Activated naive CD4-positive, alpha-beta T cell treated with anti-CD3 and anti-CD28 coated beads, Interleukin-2, amount 10 ng/mL, durations not matched to agents 7 days and 5 days (primary cell): ENCODE data around the gene CHRM5.
A peak's percentile ranks its signal among the peaks of the same experiment; 100 is the strongest.

ENCODE experiments used
- CTCF ChIA-PET: fragments of 350-600 bp; sonication (Branson Sonifier 250); formaldehyde crosslinking; loops from one replicate; lab custom pipeline; 2021; ENCODE audit warnings: antibody characterized with exemption; lab: Charles Lee
- DNase-seq: peaks from one replicate; pipeline ENCODE4 v3.0.0-alpha.2; 2020
- H3K27ac Mint-ChIP-seq: one replicate; pipeline ENCODE4 v1.8.0; 2021; ENCODE audit warnings: mild to moderate bottlenecking, moderate library complexity, mixed read lengths
- H3K27me3 Mint-ChIP-seq: one replicate; pipeline ENCODE4 v1.8.0; 2021; ENCODE audit warnings: mild to moderate bottlenecking, mixed read lengths
- H3K36me3 Mint-ChIP-seq: one replicate; pipeline ENCODE4 v1.8.0; 2021; ENCODE audit warnings: mixed read lengths
- H3K4me1 Mint-ChIP-seq: one replicate; pipeline ENCODE4 v1.8.0; 2021; ENCODE audit warnings: mixed read lengths
- H3K4me3 Mint-ChIP-seq: one replicate; pipeline ENCODE4 v1.8.0; 2021; ENCODE audit warnings: mild to moderate bottlenecking, moderate library complexity, mixed read lengths
- H3K9me3 Mint-ChIP-seq: one replicate; pipeline ENCODE4 v1.8.0; 2021; ENCODE audit warnings: mixed read lengths

The CHRM5 gene

DNA sequence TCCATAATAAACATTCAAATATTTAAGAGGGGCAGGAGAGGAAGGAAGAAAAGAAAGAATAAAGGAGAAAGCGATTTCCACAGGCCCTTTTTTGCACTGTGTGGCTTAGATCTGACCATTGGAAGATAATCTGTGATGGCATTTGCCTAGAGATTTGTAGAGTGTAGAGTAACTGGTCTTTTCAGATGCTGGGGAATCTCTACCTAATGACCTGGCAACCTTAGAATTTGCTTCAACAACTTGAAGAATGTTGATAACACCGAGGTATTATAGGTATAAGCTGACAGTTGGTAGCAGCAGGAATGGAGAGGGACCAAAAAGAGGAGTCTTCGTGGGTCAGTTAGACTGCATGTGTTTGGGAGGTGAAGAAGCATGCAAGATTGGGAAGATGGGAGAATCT, 91.6 kb downstream of the CHRM5 start:
- no peak overlapping the region for H3K4me3 Mint-ChIP-seq
- H3K4me1 Mint-ChIP-seq = peaks cover 10% of the 10 kb centered on the region
- no peaks in the 10 kb centered on the region for H3K9me3 Mint-ChIP-seq
- H3K27me3 Mint-ChIP-seq = peaks cover 4% of the 10 kb centered on the region
- CTCF ChIA-PET = interaction anchor here (0.7 to 4.8 kb wide), 7 partner anchors 23 to 528 kb away, joined by 3 to 29 read pairs (median 3); partner anchors contain the start of gene EMC4
- no peak overlapping the region for H3K27ac Mint-ChIP-seq
- no peaks in the 10 kb centered on the region for H3K36me3 Mint-ChIP-seq
- no peak for DNase-seq

- CTCF ChIA-PET = interaction anchor here (0.9 to 4.8 kb wide), 3 partner anchors 46 to 523 kb away, joined by 3 to 29 read pairs (median 17); partner anchors contain the start of gene LPCAT4
- Mint-ChIP-seq H3K4me3 (no peak overlapping the region), H3K27ac (no peak overlapping the region), H3K9me3 (no peaks in the 10 kb centered on the region), H3K4me1 (peaks cover 10% of the 10 kb centered on the region), H3K36me3 (no peaks in the 10 kb centered on the region), H3K27me3 (peaks cover 2% of the 10 kb centered on the region)
- DNase-seq = no peak
Measured at GRCh38 chr15:34064438-34064837, 96.1 kb downstream of the CHRM5 start.

DNA sequence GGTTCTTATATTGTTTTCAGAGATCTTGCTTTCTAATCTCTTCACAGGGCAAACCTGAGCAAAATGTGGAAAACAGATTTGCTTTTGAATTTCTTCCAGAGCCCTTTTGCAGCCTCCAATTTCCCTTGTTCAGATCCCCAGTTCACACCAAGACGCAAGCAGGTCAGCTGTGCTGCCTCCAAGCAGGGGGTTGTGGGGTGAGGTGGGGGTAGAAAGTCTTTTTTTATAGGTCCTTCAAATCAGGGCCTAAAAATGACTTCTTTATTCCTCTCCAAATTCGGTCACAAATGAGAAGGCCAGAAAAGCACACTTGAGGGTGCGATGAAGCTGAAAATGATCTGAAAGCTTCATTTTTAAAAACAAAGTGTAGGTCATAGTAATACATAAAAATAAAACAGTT, 97.0 kb downstream of the CHRM5 start:
- H3K4me3 Mint-ChIP-seq = no peak overlapping the region
- DNase-seq = no peak
- no peaks in the 10 kb centered on the region for H3K27me3 Mint-ChIP-seq
- no peak overlapping the region for H3K27ac Mint-ChIP-seq
- peaks cover 10% of the 10 kb centered on the region for H3K4me1 Mint-ChIP-seq
- H3K36me3 Mint-ChIP-seq = no peaks in the 10 kb centered on the region
- CTCF ChIA-PET = interaction anchor here (0.9 kb wide), 1 partner anchor 523 kb away, joined by 3 read pairs; no protein-coding TSS in a partner anchor
- no peaks in the 10 kb centered on the region for H3K9me3 Mint-ChIP-seq

- Mint-ChIP-seq H3K27me3 (no peaks in the 10 kb centered on the region), H3K36me3 (no peaks in the 10 kb centered on the region), H3K9me3 (no peaks in the 10 kb centered on the region), H3K4me1 (peaks cover 10% of the 10 kb centered on the region), H3K27ac (no peak overlapping the region), H3K4me3 (no peak overlapping the region)
- CTCF ChIA-PET = no interaction called here
- DNase-seq = no peak
Measured at GRCh38 chr15:34065941-34066340, 97.6 kb downstream of the CHRM5 start.

DNA sequence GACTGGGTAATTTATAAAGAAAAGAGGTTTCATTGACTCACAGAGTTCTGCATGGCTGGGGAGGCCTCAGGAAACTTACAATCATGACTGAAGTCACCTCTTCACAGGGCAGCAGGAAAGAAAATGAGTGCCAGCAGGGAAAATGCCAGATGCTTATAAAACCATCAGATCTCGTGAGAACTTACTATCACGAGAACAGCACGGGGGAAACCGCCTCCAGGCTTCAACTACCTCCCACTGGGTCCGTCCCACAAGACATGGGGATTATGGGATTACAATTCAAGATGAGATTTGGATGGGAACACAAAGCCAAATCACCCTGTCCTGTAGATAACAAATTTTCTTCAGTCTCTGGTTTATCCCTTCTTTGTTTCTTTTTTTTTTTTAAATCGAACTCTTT, 101.7 kb downstream of the CHRM5 start:
- no peaks in the 10 kb centered on the region for H3K4me1 Mint-ChIP-seq
- H3K27ac Mint-ChIP-seq = no peak overlapping the region
- no peaks in the 10 kb centered on the region for H3K36me3 Mint-ChIP-seq
- H3K9me3 Mint-ChIP-seq = no peaks in the 10 kb centered on the region
- no peak for DNase-seq
- no peaks in the 10 kb centered on the region for H3K27me3 Mint-ChIP-seq
- CTCF ChIA-PET = no interaction called here
- H3K4me3 Mint-ChIP-seq = no peak overlapping the region

GRCh38 chr15:34076785-34077184, 108.5 kb downstream of the CHRM5 start:
- CTCF ChIA-PET = interaction anchor here (1.2 kb wide), 1 partner anchor 9 kb away, joined by 3 read pairs; no protein-coding TSS in a partner anchor
- Mint-ChIP-seq H3K27me3 (no peaks in the 10 kb centered on the region), H3K4me1 (no peaks in the 10 kb centered on the region), H3K27ac (no peak overlapping the region), H3K36me3 (no peaks in the 10 kb centered on the region), H3K4me3 (no peak overlapping the region), H3K9me3 (no peaks in the 10 kb centered on the region)
- DNase-seq = no peak

- no peak for DNase-seq
- H3K4me3 Mint-ChIP-seq = no peak overlapping the region
- H3K27me3 Mint-ChIP-seq = no peaks in the 10 kb centered on the region
- H3K4me1 Mint-ChIP-seq = no peaks in the 10 kb centered on the region
- peaks cover 6% of the 10 kb centered on the region for H3K36me3 Mint-ChIP-seq
- no peaks in the 10 kb centered on the region for H3K9me3 Mint-ChIP-seq
- no peak overlapping the region for H3K27ac Mint-ChIP-seq
- CTCF ChIA-PET = no interaction called here
Measured at GRCh38 chr15:34078900-34079299, 110.6 kb downstream of the CHRM5 start.

DNA sequence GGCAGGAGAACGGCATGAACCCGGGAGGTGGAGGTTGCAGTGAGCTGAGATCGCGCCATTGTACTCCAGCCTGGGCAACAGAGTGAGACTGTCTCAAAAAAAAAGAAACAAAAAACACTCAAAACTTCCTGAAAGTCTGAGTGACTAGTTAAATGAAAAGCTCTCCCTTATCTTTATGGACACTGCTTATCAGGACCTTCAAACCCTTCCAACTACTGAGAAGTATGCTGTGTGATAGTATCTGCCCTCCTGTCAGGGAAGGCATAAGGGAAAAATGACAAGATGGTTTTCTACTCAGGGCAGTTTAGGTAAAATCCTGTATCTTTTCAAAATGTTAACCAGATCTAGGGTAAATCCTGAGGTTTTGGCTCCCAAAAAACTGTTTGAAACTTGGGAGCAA, 111.6 kb downstream of the CHRM5 start:
- CTCF ChIA-PET = interaction anchor here (0.6 kb wide), 1 partner anchor 34 kb away, joined by 3 read pairs; no protein-coding TSS in a partner anchor
- H3K27ac Mint-ChIP-seq = no peak overlapping the region
- no peak overlapping the region for H3K4me3 Mint-ChIP-seq
- H3K9me3 Mint-ChIP-seq = no peaks in the 10 kb centered on the region
- DNase-seq = no peak
- no peaks in the 10 kb centered on the region for H3K27me3 Mint-ChIP-seq
- peaks cover 11% of the 10 kb centered on the region for H3K36me3 Mint-ChIP-seq
- H3K4me1 Mint-ChIP-seq = no peaks in the 10 kb centered on the region

DNA sequence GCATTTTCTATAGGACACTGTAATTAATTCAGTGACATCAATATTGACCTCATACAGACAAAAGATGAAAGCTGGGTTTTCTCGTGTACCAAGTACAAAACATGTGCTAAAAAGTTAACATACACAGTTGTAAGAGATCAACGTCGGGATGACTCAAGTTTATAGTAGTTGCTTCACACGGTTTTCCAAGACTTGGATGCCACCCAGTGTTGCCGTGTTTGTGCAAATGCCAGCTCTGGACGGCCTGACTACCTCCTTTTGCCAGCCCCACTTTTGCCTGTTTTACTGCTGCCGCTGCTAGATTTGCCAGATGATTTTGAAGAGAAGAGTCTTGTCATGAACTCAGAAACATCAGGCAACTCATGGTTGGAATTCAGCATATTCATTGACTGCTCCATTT, 115.8 kb downstream of the CHRM5 start:
- CTCF ChIA-PET = no interaction called here

DNA sequence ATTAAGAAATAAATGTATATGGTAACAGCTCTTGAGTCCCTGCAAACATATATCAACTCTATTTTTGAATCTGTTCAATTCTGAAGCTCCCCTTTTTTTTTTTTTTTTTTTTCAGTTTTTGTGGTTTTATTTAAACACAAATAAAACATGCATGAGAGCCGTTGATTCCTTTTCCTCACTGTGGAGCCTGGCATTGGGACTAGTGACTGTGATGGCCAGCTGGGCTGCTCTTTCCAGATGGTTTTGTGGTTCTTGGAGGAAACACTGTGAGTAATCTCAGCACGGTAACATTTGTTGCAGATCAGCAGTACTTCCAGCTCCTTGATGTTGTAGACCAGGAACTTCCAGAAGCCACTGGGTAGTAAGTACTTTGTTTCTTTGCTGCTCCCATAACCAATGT, 117.4 kb downstream of the CHRM5 start:
- peaks cover 33% of the 10 kb centered on the region for H3K36me3 Mint-ChIP-seq
- CTCF ChIA-PET = interaction anchor here (0.6 to 1.5 kb wide), 4 partner anchors 9 to 103 kb away, joined by 3 to 5 read pairs (median 4); no protein-coding TSS in a partner anchor
- no peaks in the 10 kb centered on the region for H3K9me3 Mint-ChIP-seq
- H3K4me3 Mint-ChIP-seq = no peak overlapping the region
- H3K27me3 Mint-ChIP-seq = no peaks in the 10 kb centered on the region
- H3K27ac Mint-ChIP-seq = no peak overlapping the region
- H3K4me1 Mint-ChIP-seq = no peaks in the 10 kb centered on the region
- no peak for DNase-seq

More for the DNA sequence above, 115.8 kb downstream of the CHRM5 start:
- Mint-ChIP-seq H3K4me3 (no peak overlapping the region), H3K4me1 (no peaks in the 10 kb centered on the region), H3K27me3 (no peaks in the 10 kb centered on the region), H3K27ac (no peak overlapping the region), H3K36me3 (peaks cover 28% of the 10 kb centered on the region), H3K9me3 (no peaks in the 10 kb centered on the region)
- no peak for DNase-seq

GRCh38 chr15:34099914-34100313, 131.6 kb downstream of the CHRM5 start:
- Mint-ChIP-seq H3K4me1 (peaks cover 41% of the 10 kb centered on the region), H3K9me3 (peaks cover 10% of the 10 kb centered on the region), H3K4me3 (peak overlapping the region; percentile 49), H3K36me3 (peaks cover 30% of the 10 kb centered on the region), H3K27ac (peak overlapping the region; percentile 55), H3K27me3 (peaks cover 3% of the 10 kb centered on the region)
- CTCF ChIA-PET = no interaction called here
- no peak for DNase-seq

DNA sequence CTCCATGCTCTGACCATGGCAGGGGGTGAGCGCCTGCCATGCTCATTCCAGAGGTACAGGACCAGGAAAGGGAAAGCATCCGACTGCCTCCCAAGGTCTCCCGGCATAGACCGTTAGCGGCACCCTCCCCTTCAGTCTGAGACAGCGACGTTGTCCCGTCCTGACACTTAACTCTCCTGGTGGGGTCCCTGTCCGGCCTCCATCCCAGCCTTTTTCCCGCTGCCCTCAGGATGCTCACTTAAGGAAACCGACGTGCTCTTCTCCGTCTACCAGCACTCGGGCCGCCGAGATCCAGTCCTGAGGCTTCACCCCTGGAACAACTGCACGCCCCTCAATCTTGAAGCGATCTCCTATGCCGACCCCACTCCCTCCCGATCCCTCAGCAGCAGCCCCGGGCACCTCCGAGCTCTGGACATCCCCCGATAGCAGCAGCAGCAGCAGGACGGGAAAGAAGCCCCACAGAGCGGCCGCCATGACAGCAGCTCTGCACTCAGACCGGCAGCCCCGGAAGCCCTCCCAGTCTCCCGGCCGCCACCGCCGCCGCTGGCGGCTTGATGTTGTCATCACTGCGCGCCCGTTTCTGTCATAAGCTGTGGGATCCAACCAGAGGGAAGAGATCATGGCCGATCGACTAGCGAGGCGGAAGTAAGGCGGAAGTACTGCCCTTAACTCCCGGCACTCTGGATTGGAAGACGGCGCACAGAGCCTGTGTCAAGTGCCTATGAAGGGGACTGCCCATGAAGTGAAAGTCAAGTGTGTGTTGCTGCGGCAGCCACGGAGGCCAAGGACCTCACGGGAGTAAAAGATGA, 133.3 kb downstream of the CHRM5 start, which contains the start of the genes EMC7 and PGBD4:
TSS of gene EMC7 (minus strand) at position 497 of the 809 bp plus-strand sequence. CDS start at position 474, 23 bp downstream.
TSS of gene PGBD4 (plus strand) at position 718 of the 809 bp plus-strand sequence. CDS start 449 bp downstream, outside the sequence.
- Mint-ChIP-seq H3K36me3 (peaks cover 29% of the 10 kb centered on the region), H3K9me3 (peaks cover 10% of the 10 kb centered on the region), H3K27ac (peak within 1 kb of the TSS; percentile 95), H3K4me1 (peaks cover 41% of the 10 kb centered on the region), H3K27me3 (peaks cover 3% of the 10 kb centered on the region), H3K4me3 (peak within 1 kb of the TSS; percentile 97)
- peak; percentile 100 for DNase-seq
- CTCF ChIA-PET = interaction anchor here (0.8 to 1.8 kb wide), 3 partner anchors 8 to 267 kb away, joined by 3 read pairs; partner anchors contain the start of gene KATNBL1

GRCh38 chr15:34102175-34102925, 134.1 kb downstream of the CHRM5 start:
- Mint-ChIP-seq H3K4me1 (peaks cover 40% of the 10 kb centered on the region), H3K9me3 (peaks cover 10% of the 10 kb centered on the region), H3K36me3 (peaks cover 29% of the 10 kb centered on the region), H3K27ac (peak overlapping the region; percentile 95), H3K4me3 (peak overlapping the region; percentile 97), H3K27me3 (peaks cover 3% of the 10 kb centered on the region)
- DNase-seq = no peak
- CTCF ChIA-PET = interaction anchor here (1.3 to 1.8 kb wide), 2 partner anchors 107 to 485 kb away, joined by 3 to 4 read pairs; partner anchors contain the start of gene KATNBL1

DNA sequence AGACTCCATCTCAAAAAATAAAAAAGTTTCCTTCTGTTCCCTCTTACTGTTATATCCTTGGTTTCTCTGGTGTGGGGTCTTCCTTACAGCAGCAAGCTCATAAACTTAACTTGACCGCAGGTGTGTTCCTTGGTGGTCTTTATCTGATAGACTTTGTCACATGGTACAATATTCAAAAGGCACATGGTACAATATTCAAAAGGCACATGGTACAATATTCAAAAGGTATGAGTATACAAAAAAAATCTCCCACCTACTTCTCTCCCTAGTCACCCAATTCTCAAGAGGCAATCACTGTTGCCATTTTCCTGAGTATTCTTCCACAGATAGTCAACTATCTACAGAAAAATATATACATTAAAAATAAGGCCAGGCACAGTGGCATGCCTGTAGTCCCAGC, 138.1 kb downstream of the CHRM5 start:
- Mint-ChIP-seq H3K27ac (no peak overlapping the region), H3K4me1 (peaks cover 24% of the 10 kb centered on the region), H3K4me3 (no peak overlapping the region), H3K36me3 (peaks cover 24% of the 10 kb centered on the region), H3K27me3 (peaks cover 3% of the 10 kb centered on the region), H3K9me3 (peaks cover 10% of the 10 kb centered on the region)
- no peak for DNase-seq
- CTCF ChIA-PET = no interaction called here
